CD4-positive, alpha-beta memory T cell (primary cell): ENCODE results near the gene DGKZ. TPM values are rescaled to one million over a fixed set of nuclear protein-coding genes. Genes with fewer than 3 reads are reported as not detected.

Experiments
- CTCF ChIA-PET: fragments of 350-600 bp; sonication (Branson Sonifier 250); formaldehyde crosslinking; loops from one replicate; lab custom pipeline; 2021; ENCODE audit warnings: inconsistent platforms; ENCODE audit not compliant: partially characterized antibody; lab: Charles Lee
- POLR2A ChIA-PET: fragments of 350-600 bp; sonication (Branson Sonifier 250); formaldehyde crosslinking; loops from one replicate; lab custom pipeline; 2021; ENCODE audit not compliant: partially characterized antibody; lab: Charles Lee
- DNase-seq, 5 donors: peaks; one replicate each; pipeline versions ENCODE4 v3.0.0 to v3.0.0-alpha.2; 2020 to 2022; ENCODE audit warnings: mixed read lengths in 1 of 5
- H3K27ac ChIP-seq: one replicate; pipeline ENCODE4 v1.7.0; 2013; ENCODE audit warnings: low read depth, low read length
- H3K27me3 ChIP-seq: 2 replicates; pipeline ENCODE4 v1.7.0; 2013; ENCODE audit warnings: mild to moderate bottlenecking, low read length, moderate library complexity; ENCODE audit not compliant: insufficient read depth
- H3K36me3 ChIP-seq: 2 replicates; pipeline ENCODE4 v1.7.0; 2013; ENCODE audit warnings: mild to moderate bottlenecking, low read length, moderate library complexity; ENCODE audit not compliant: insufficient read depth
- H3K4me1 ChIP-seq: 2 replicates; pipeline ENCODE4 v1.7.0; 2013; ENCODE audit warnings: mild to moderate bottlenecking, low read length, moderate library complexity; ENCODE audit not compliant: insufficient read depth
- H3K4me3 ChIP-seq, 2 donors: one replicate each; pipeline ENCODE4 v1.7.0; 2013; ENCODE audit warnings: low read length in 2 of 2, mild to moderate bottlenecking in 1 of 2
- H3K9me3 ChIP-seq, 2 donors: one replicate each; pipeline ENCODE4 v1.7.0; 2013; ENCODE audit warnings: low read length in 2 of 2, control low read depth in 1 of 2; ENCODE audit not compliant: control insufficient read depth in 1 of 2
- H3K27ac Mint-ChIP-seq, 7 donors: one replicate each; pipeline ENCODE4 v1.8.0; 2020 to 2021; ENCODE audit warnings: mixed read lengths in 7 of 7, mild to moderate bottlenecking in 6 of 7, inconsistent platforms in 3 of 7, moderate library complexity in 3 of 7
- H3K27me3 Mint-ChIP-seq, 2 donors: one replicate each; pipeline ENCODE4 v1.8.0; 2020 to 2021; ENCODE audit warnings: mixed read lengths in 2 of 2
- H3K36me3 Mint-ChIP-seq, 2 donors: one replicate each; pipeline ENCODE4 v1.8.0; 2020 to 2021; ENCODE audit warnings: mixed read lengths in 2 of 2, inconsistent platforms in 1 of 2, mild to moderate bottlenecking in 1 of 2
- H3K4me1 Mint-ChIP-seq, 4 donors: one replicate each; pipeline ENCODE4 v1.8.0; 2020 to 2021; ENCODE audit warnings: mixed read lengths in 4 of 4, mild to moderate bottlenecking in 1 of 4
- H3K4me3 Mint-ChIP-seq, 8 donors: one replicate each; pipeline ENCODE4 v1.8.0; 2020 to 2021; ENCODE audit warnings: mixed read lengths in 8 of 8, mild to moderate bottlenecking in 7 of 8, moderate library complexity in 6 of 8, inconsistent platforms in 3 of 8
- H3K9me3 Mint-ChIP-seq, 8 donors: one replicate each; pipeline ENCODE4 v1.8.0; 2020 to 2021; ENCODE audit warnings: mixed read lengths in 8 of 8, mild to moderate bottlenecking in 5 of 8, inconsistent platforms in 3 of 8, moderate library complexity in 1 of 8
- intact Hi-C: fragments of 100-400 bp; cut with micrococcal nuclease; formaldehyde crosslinking; loops from one replicate; pipeline ENCODE4 v1.15.1; 2023
- polyA plus RNA-seq, 2 donors: library from polyadenylated mRNA; unstranded; fragments of 300-500 nt; fragmentation: Illumina TruSeq; gene quantifications; one replicate each; pipeline ENCODE4 v1.2.3, GENCODE V29; 2021
- total RNA-seq, 2 experiments: library from RNA; stranded (reverse); gene quantifications; one replicate each; pipeline ENCODE4 v1.2.3, GENCODE V29; 2021

Gene DGKZ
- total and polyA plus RNA-seq, 4 experiments from 2014 or later: 34.8 to 235 (median 154) TPM

GRCh38 chr11:46393231-46393616 lies 46.0 kb downstream of the DGKZ start:
- intact Hi-C loops: loop anchor here (10.0 kb wide), 1 partner anchor 508 kb away; the partner anchor contains the start of gene MAPK8IP1
- Histone ChIP-seq H3K27me3 (peaks cover 23% of the 10 kb centered on the region), H3K4me1 (peaks cover 37% of the 10 kb centered on the region), H3K4me3 (no peak overlapping the region), H3K9me3 (no peaks in the 10 kb centered on the region), H3K27ac (no peak overlapping the region), H3K36me3 (peaks cover 10% of the 10 kb centered on the region)
- DNase-seq: no peak
- H3K4me1 Mint-ChIP-seq: peaks cover 9 to 34% (median 21%) of the 10 kb centered on the region in 4 donors
- peaks cover 10 to 28% of the 10 kb centered on the region in 2 donors for H3K27me3 Mint-ChIP-seq
- ChIA-PET POLR2A (interaction anchor here (1.0 kb wide), 1 partner anchor 45 kb away, joined by 5 read pairs; no protein-coding TSS in a partner anchor), CTCF (interaction anchor here (1.2 kb wide), 1 partner anchor 41 kb away, joined by 4 read pairs; no protein-coding TSS in a partner anchor)
- peak overlapping the region in 3 of 7 donors; percentile 19 to 81 (median 79) for H3K27ac Mint-ChIP-seq
- peaks cover 0 to 7% (median 0%) of the 10 kb centered on the region in 8 donors for H3K9me3 Mint-ChIP-seq
- peaks cover 17 to 18% of the 10 kb centered on the region in 2 donors for H3K36me3 Mint-ChIP-seq
- peak overlapping the region in 7 of 8 donors; percentile 63 to 84 (median 80) for H3K4me3 Mint-ChIP-seq

- ChIA-PET POLR2A (no interaction called here), CTCF (no interaction called here)
- DNase-seq: no peak
- intact Hi-C loops: loop anchor here (10.0 kb wide), 1 partner anchor 509 kb away; the partner anchor contains the start of gene MAPK8IP1
- peaks cover 7 to 29% (median 18%) of the 10 kb centered on the region in 4 donors for H3K4me1 Mint-ChIP-seq
- H3K9me3 ChIP-seq: no peaks in the 10 kb centered on the region
- H3K27me3 Mint-ChIP-seq: peaks cover 8 to 23% of the 10 kb centered on the region in 2 donors
- peaks cover 35% of the 10 kb centered on the region for H3K4me1 ChIP-seq
- H3K4me3 ChIP-seq: no peak overlapping the region
- peaks cover 17 to 22% of the 10 kb centered on the region in 2 donors for H3K36me3 Mint-ChIP-seq
- H3K9me3 Mint-ChIP-seq: peaks cover 0 to 7% (median 0%) of the 10 kb centered on the region in 8 donors
- H3K4me3 Mint-ChIP-seq: peak overlapping the region in 2 of 8 donors; percentile 25 to 82
- no peak overlapping the region for H3K27ac Mint-ChIP-seq
- H3K36me3 ChIP-seq: peaks cover 11% of the 10 kb centered on the region
- peaks cover 18% of the 10 kb centered on the region for H3K27me3 ChIP-seq
- no peak overlapping the region for H3K27ac ChIP-seq
Measured at GRCh38 chr11:46393759-46394158, 46.5 kb downstream of the DGKZ start.

- DNase-seq: no peak
- Histone ChIP-seq H3K27me3 (no peaks in the 10 kb centered on the region), H3K9me3 (no peaks in the 10 kb centered on the region), H3K27ac (no peak overlapping the region), H3K4me3 (no peak overlapping the region), H3K4me1 (peaks cover 10% of the 10 kb centered on the region), H3K36me3 (peaks cover 11% of the 10 kb centered on the region)
- ChIA-PET POLR2A (interaction anchor here (0.6 kb wide), 1 partner anchor 15 kb away, joined by 4 read pairs; no protein-coding TSS in a partner anchor), CTCF (no interaction called here)
- intact Hi-C loops: loop anchor here (10.0 kb wide), 1 partner anchor 513 kb away; the partner anchor contains the start of gene MAPK8IP1
- Mint-ChIP-seq H3K36me3 (peaks cover 29 to 34% of the 10 kb centered on the region in 2 donors), H3K27ac (no peak overlapping the region), H3K9me3 (peaks cover 0 to 7% (median 0%) of the 10 kb centered on the region in 8 donors), H3K4me1 (peaks cover 3 to 10% (median 8%) of the 10 kb centered on the region in 4 donors), H3K4me3 (no peak overlapping the region), H3K27me3 (peaks cover 6 to 9% of the 10 kb centered on the region in 2 donors)
Measured at GRCh38 chr11:46397526-46397925, 50.3 kb downstream of the DGKZ start.

GRCh38 chr11:46402957-46403902 lies 56.0 kb downstream of the DGKZ start:
- peaks cover 35% of the 10 kb centered on the region for H3K36me3 ChIP-seq
- Mint-ChIP-seq H3K36me3 (peaks cover 48 to 53% of the 10 kb centered on the region in 2 donors), H3K4me3 (no peak overlapping the region), H3K27me3 (no peaks in the 10 kb centered on the region), H3K9me3 (no peaks in the 10 kb centered on the region), H3K27ac (no peak overlapping the region), H3K4me1 (no peaks in the 10 kb centered on the region)
- DNase-seq: no peak
- intact Hi-C loops: no loop called here
- no peaks in the 10 kb centered on the region for H3K4me1 ChIP-seq
- ChIA-PET CTCF (interaction anchor here (1.1 kb wide), 1 partner anchor 126 kb away, joined by 3 read pairs; no protein-coding TSS in a partner anchor), POLR2A (no interaction called here)
- H3K27me3 ChIP-seq: no peaks in the 10 kb centered on the region
- H3K4me3 ChIP-seq: no peak overlapping the region
- no peaks in the 10 kb centered on the region for H3K9me3 ChIP-seq
- no peak overlapping the region for H3K27ac ChIP-seq

- Mint-ChIP-seq H3K9me3 (no peaks in the 10 kb centered on the region), H3K27ac (no peak overlapping the region)
Measured at GRCh38 chr11:46404476-46405017, 57.3 kb downstream of the DGKZ start.

GRCh38 chr11:46407635-46408034 lies 60.4 kb downstream of the DGKZ start:
- no peaks in the 10 kb centered on the region for H3K9me3 ChIP-seq
- intact Hi-C loops: no loop called here
- H3K36me3 ChIP-seq: peaks cover 55% of the 10 kb centered on the region
- H3K27me3 Mint-ChIP-seq: no peaks in the 10 kb centered on the region
- H3K4me3 ChIP-seq: no peak overlapping the region
- H3K9me3 Mint-ChIP-seq: no peaks in the 10 kb centered on the region
- CTCF ChIA-PET: interaction anchor here (0.9 to 1.0 kb wide), 2 partner anchors 9 to 19 kb away, joined by 3 read pairs; no protein-coding TSS in a partner anchor
- H3K27ac Mint-ChIP-seq: peak overlapping the region in 1 of 7 donors; percentile 81
- peaks cover 47 to 61% of the 10 kb centered on the region in 2 donors for H3K36me3 Mint-ChIP-seq
- no peaks in the 10 kb centered on the region for H3K4me1 ChIP-seq
- POLR2A ChIA-PET: interaction anchor here (0.6 kb wide), 1 partner anchor 20 kb away, joined by 3 read pairs; no protein-coding TSS in a partner anchor
- H3K27me3 ChIP-seq: no peaks in the 10 kb centered on the region
- no peaks in the 10 kb centered on the region for H3K4me1 Mint-ChIP-seq
- no peak for DNase-seq
- peak overlapping the region in 2 of 8 donors; percentile 23 to 39 for H3K4me3 Mint-ChIP-seq
- H3K27ac ChIP-seq: no peak overlapping the region

More at GRCh38 chr11:46404476-46405017, 57.3 kb downstream of the DGKZ start:
- no peak overlapping the region for H3K4me3 Mint-ChIP-seq
- H3K27me3 Mint-ChIP-seq: no peaks in the 10 kb centered on the region
- H3K4me1 Mint-ChIP-seq: no peaks in the 10 kb centered on the region
- Histone ChIP-seq H3K4me1 (no peaks in the 10 kb centered on the region), H3K27me3 (no peaks in the 10 kb centered on the region), H3K9me3 (no peaks in the 10 kb centered on the region), H3K36me3 (peaks cover 45% of the 10 kb centered on the region), H3K27ac (no peak overlapping the region), H3K4me3 (no peak overlapping the region)
- ChIA-PET CTCF (no interaction called here), POLR2A (no interaction called here)
- intact Hi-C loops: no loop called here
- peaks cover 44 to 62% of the 10 kb centered on the region in 2 donors for H3K36me3 Mint-ChIP-seq
- no peak for DNase-seq
